NB4 (cell line): ENCODE results near the gene UBE2QL1.

Experiments used
- CTCF ChIP-seq: IDR thresholded peaks from one replicate; pipeline ENCODE4 v1.5.1; 2012; ENCODE audit warnings: low read depth, low read length
- MYC ChIP-seq: IDR thresholded peaks from 2 replicates; pipeline ENCODE4 v1.6.1; 2011; ENCODE audit warnings: low read depth, low read length

DNA sequence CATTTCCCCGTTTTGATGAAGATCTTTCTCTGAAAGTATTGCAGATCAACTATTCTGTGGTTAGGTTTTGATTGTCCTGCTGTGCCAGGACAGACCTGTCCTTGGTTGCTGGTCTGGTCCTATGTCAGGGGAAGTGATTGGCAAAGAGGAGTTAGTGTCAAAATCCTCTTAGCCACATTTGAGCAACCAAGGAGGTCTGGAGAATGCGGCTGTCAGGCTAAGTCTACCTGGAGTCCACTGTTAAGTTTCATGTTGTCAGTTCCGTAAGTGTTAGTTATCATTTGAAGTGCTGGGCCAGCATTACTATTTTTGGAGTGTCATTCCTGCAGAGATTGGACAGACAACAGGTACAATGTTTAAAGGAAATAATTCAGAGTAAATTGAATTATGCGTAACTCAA, 62.3 kb downstream of the UBE2QL1 start:
- TF ChIP-seq CTCF (no peak), MYC (no peak)
